MCF 10A (cell line): ENCODE results near the gene PSAP. TPM values are rescaled to one million over a fixed set of nuclear protein-coding genes. Genes with fewer than 3 reads are reported as not detected.

Experiments
- BruUV-seq: library from RNA; stranded (reverse); fragments of 400-500 nt; replicated peaks from 2 replicates; lab custom pipeline; 2021; lab: Mats Ljungman, UMichigan
- CTCF ChIA-PET: fragments of 300-600 bp; sonication (Branson Sonifier 250); formaldehyde crosslinking; extraction: SDS; loops from one replicate; lab custom pipeline; 2021; ENCODE audit warnings: antibody characterized with exemption, inconsistent platforms; lab: Yijun Ruan, JAX
- POLR2A ChIA-PET: fragments of 300-600, 350-650 bp; sonication (Branson Sonifier 250); formaldehyde crosslinking; extraction: SDS; loops from one replicate; lab custom pipeline; 2020; ENCODE audit warnings: antibody characterized with exemption, inconsistent platforms; lab: Yijun Ruan, JAX
- DNase-seq: peaks from one replicate; pipeline ENCODE4 v3.0.0-alpha.2; 2018; ENCODE audit not compliant: unreplicated experiment
- H3K27ac Mint-ChIP-seq: one replicate; pipeline ENCODE4 v1.8.0; 2022; ENCODE audit warnings: mild to moderate bottlenecking, low read depth, mixed read lengths; ENCODE audit not compliant: unreplicated experiment
- H3K27me3 Mint-ChIP-seq: one replicate; pipeline ENCODE4 v1.8.0; 2022; ENCODE audit warnings: mixed read lengths; ENCODE audit not compliant: insufficient read depth, unreplicated experiment
- H3K36me3 Mint-ChIP-seq: one replicate; pipeline ENCODE4 v1.8.0; 2022; ENCODE audit warnings: mild to moderate bottlenecking, moderate library complexity, mixed read lengths; ENCODE audit not compliant: insufficient read depth, unreplicated experiment
- H3K4me1 Mint-ChIP-seq: one replicate; pipeline ENCODE4 v1.8.0; 2022; ENCODE audit warnings: mixed read lengths; ENCODE audit not compliant: insufficient read depth, unreplicated experiment
- H3K4me3 Mint-ChIP-seq: one replicate; pipeline ENCODE4 v1.8.0; 2022; ENCODE audit warnings: mild to moderate bottlenecking, moderate library complexity, mixed read lengths; ENCODE audit not compliant: unreplicated experiment
- H3K9me3 Mint-ChIP-seq: one replicate; pipeline ENCODE4 v1.8.0; 2022; ENCODE audit warnings: mixed read lengths; ENCODE audit not compliant: unreplicated experiment
- intact Hi-C: fragments of 100-400 bp; cut with micrococcal nuclease; formaldehyde crosslinking; loops from 2 replicates; pipeline ENCODE4 v1.14.1; 2022
- total RNA-seq: library from RNA; stranded (reverse); gene quantifications from 2 replicates; pipeline ENCODE4 v1.2.3, GENCODE V29; 2022
- TF ChIP-seq, protein P1 (sequence below): fragments of 200-600 bp; IDR thresholded peaks from one replicate; pipeline ENCODE4 v1.8.0; 2022; ENCODE audit warnings: antibody characterized with exemption, mild to moderate bottlenecking; ENCODE audit not compliant: unreplicated experiment

The PSAP gene
- total RNA-seq, 1 experiment from 2014 or later = 506 TPM

- TF ChIP-seq, protein P1, sequence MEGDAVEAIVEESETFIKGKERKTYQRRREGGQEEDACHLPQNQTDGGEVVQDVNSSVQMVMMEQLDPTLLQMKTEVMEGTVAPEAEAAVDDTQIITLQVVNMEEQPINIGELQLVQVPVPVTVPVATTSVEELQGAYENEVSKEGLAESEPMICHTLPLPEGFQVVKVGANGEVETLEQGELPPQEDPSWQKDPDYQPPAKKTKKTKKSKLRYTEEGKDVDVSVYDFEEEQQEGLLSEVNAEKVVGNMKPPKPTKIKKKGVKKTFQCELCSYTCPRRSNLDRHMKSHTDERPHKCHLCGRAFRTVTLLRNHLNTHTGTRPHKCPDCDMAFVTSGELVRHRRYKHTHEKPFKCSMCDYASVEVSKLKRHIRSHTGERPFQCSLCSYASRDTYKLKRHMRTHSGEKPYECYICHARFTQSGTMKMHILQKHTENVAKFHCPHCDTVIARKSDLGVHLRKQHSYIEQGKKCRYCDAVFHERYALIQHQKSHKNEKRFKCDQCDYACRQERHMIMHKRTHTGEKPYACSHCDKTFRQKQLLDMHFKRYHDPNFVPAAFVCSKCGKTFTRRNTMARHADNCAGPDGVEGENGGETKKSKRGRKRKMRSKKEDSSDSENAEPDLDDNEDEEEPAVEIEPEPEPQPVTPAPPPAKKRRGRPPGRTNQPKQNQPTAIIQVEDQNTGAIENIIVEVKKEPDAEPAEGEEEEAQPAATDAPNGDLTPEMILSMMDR = no peak
- Mint-ChIP-seq H3K27me3 (no peaks in the 10 kb centered on the region), H3K4me1 (no peaks in the 10 kb centered on the region), H3K27ac (no peak overlapping the region), H3K9me3 (no peaks in the 10 kb centered on the region), H3K4me3 (no peak overlapping the region), H3K36me3 (no peaks in the 10 kb centered on the region)
- DNase-seq = no peak
- CTCF ChIA-PET = interaction anchor here (0.6 to 1.6 kb wide), 3 partner anchors 9 to 405 kb away, joined by 3 to 6 read pairs (median 4); partner anchors contain the start of gene VSIR
- BruUV-seq = no TSS peak
- intact Hi-C loops = no loop called here
- POLR2A ChIA-PET = interaction anchor here (1.7 kb wide), 1 partner anchor 9 kb away, joined by 5 read pairs; the partner anchor contains the start of gene VSIR
Measured at GRCh38 chr10:71782917-71783490, 68.0 kb downstream of the PSAP start.

DNA sequence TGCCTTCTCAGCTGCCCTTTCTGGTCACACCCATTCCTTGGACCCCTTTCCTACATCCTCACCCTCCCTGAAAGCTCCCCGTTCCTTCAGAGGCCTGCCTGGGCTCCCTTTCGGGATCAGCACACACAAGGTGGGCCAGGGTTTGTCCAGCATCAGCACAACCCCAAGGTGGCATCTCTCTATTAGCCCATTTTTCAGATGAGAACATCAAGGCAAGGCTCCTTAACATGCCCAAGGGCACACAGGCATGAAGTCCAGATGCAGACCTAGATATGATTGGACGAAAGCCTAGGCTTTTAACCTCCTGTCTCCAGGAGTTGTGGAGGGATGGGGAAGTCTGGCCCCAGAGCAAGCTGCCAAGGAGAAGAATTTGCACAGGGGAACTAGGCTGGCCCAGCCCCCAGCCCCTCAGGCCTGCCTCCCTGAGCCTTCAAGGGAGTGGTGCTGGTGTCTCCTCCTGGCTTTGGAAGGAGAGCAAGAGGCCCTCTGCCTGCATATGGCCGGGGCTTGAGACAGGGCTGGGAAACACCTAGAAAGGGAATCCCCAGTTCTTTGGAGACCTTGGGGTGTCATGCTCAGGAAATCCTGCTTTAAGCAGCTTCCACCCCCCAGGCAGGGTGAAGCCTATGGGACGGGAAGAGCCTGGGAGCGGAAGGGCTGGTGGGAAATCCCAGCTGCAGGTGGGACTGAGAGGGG, 68.7 kb downstream of the PSAP start:
- H3K4me3 Mint-ChIP-seq = no peak overlapping the region
- H3K9me3 Mint-ChIP-seq = no peaks in the 10 kb centered on the region
- H3K4me1 Mint-ChIP-seq = no peaks in the 10 kb centered on the region
- no TSS peak for BruUV-seq
- H3K36me3 Mint-ChIP-seq = no peaks in the 10 kb centered on the region
- H3K27ac Mint-ChIP-seq = no peak overlapping the region
- intact Hi-C loops = no loop called here
- CTCF ChIA-PET = interaction anchor here (1.0 to 1.6 kb wide), 2 partner anchors 9 to 114 kb away, joined by 4 to 6 read pairs; partner anchors contain the start of gene VSIR
- POLR2A ChIA-PET = interaction anchor here (1.7 kb wide), 1 partner anchor 9 kb away, joined by 5 read pairs; the partner anchor contains the start of gene VSIR
- no peaks in the 10 kb centered on the region for H3K27me3 Mint-ChIP-seq
- no peak for DNase-seq
- TF ChIP-seq, protein P1 = no peak

DNA sequence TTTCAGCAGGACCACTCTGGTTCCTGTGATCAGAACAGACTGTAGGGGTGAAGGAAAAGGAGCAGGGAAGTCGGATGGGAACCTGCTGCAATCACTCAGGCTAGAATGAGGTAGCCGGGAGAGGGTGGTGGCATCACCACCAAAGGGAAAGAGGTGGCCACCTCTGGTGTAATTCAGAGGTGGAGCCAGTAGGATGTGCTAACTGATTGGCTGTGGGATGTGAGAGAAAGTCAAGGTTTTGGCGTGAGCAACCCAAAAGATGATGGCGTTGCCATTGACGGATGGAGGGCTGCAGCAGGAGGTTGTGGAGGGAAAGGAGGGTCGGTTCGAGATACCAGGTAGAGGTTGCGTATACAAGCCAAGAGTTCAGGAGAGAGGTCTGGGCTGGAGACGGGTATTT, 70.3 kb downstream of the PSAP start:
- intact Hi-C loops = no loop called here
- Mint-ChIP-seq H3K9me3 (no peaks in the 10 kb centered on the region), H3K4me3 (no peak overlapping the region), H3K36me3 (no peaks in the 10 kb centered on the region), H3K4me1 (no peaks in the 10 kb centered on the region), H3K27ac (no peak overlapping the region), H3K27me3 (no peaks in the 10 kb centered on the region)
- DNase-seq = no peak
- BruUV-seq = no TSS peak
- ChIA-PET POLR2A (no interaction called here), CTCF (no interaction called here)
- TF ChIP-seq, protein P1 = no peak

- intact Hi-C loops = no loop called here
- no TSS peak for BruUV-seq
- Mint-ChIP-seq H3K9me3 (no peaks in the 10 kb centered on the region), H3K27me3 (no peaks in the 10 kb centered on the region), H3K4me3 (no peak overlapping the region), H3K27ac (no peak overlapping the region), H3K4me1 (no peaks in the 10 kb centered on the region), H3K36me3 (no peaks in the 10 kb centered on the region)
- ChIA-PET CTCF (no interaction called here), POLR2A (no interaction called here)
- TF ChIP-seq, protein P1 = no peak
- DNase-seq = no peak
Measured at GRCh38 chr10:71780156-71780555, 70.9 kb downstream of the PSAP start.
